Measurements from ENCODE around the gene ZCCHC7.
"Not testable (repeated sequence)": the region's sequence is repeated elsewhere in the genome, so short reads cannot be mapped to it uniquely, and the experiment has no call there.

ZCCHC7 gene

DNA sequence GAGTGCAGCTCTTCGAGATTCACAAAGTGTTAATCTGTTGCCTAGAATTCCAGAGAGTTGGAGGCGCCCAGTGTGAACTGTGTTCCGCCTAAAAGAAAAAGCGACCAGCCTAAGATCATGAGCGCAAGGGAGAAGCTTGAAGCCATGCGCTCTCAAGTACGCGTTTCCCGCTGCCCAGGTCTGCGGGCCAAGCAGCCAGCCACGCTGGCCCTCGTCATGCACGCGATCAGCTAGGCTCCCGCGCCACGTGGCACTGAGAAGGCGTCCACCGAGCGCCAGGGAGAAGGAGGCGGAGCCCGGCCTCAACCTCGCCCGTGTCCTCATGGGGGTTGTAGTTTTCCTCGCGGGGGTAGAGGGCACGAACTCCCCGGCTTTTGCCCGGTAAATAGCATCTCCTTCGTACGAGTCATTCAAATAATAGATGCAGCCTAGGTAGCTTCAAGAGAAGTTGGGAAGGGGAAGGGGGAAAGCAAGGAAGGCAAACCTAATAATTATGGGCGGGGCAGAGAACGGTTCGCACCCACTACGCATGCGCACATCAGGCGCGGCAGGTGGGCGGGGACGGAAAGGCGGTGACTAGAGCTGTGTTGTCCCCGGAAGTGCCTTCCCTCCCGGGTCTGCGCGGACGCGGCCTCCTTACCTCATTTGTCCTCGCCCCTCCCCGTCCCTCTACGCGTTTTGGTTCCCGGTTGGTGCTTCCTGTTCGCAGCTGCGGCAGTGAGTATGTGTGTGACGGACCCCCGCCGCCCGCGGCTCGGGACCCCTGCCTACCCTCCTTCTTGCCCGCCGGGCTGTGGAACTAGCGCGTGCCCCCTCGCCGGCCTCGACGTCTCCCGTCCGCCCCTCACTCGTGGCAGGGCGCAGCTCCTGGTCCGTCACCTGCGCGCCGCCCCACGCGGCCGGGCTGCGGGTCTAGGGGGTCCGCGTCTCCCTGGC lies at the start of gene ZCCHC7:
ZCCHC7 (plus strand) TSS at position 668 of the 936 bp plus-strand sequence.
- H3K4me1 ChIP-seq (ENCODE audit: insufficient read depth, low read length, poor library complexity, severe bottlenecking) = peaks cover 38% of the 10 kb centered on the region
- H3F3A ChIP-seq (ENCODE audit: low read depth) = 0 out of 2 replicates have a peak, but pooled peaks cover 3% of the 10 kb centered on the region
- H2AFZ ChIP-seq (ENCODE audit: low read length) = peak within 1 kb of the TSS; percentile 97
- H3K4me2 ChIP-seq (ENCODE audit: low read depth, low read length, poor library complexity, severe bottlenecking) = peak within 1 kb of the TSS; percentile 95
- H3K9me2 ChIP-seq (replicated peaks; ENCODE audit: low read depth, low read length) = no peaks in the 10 kb centered on the region
- no peaks in the 10 kb centered on the region for H3K27me3 ChIP-seq (ENCODE audit: insufficient read depth, low read length, poor library complexity, severe bottlenecking)
- peaks cover 24% of the 10 kb centered on the region for H4K20me1 ChIP-seq (ENCODE audit: insufficient read depth, low read length, poor library complexity, severe bottlenecking)
- peak within 1 kb of the TSS; percentile 78 for H3K4me3 ChIP-seq (ENCODE audit: low read length, poor library complexity, severe bottlenecking)
- peaks cover 51% of the 10 kb centered on the region for H3K79me2 ChIP-seq (ENCODE audit: insufficient read depth, low read length)
- no peaks in the 10 kb centered on the region for H3K9me3 ChIP-seq (ENCODE audit: insufficient read depth, low read depth, low read length)
- peak within 1 kb of the TSS; percentile 81 for H3K9ac ChIP-seq (ENCODE audit: low read depth, low read length, poor library complexity, severe bottlenecking)
- no peak for TF ChIP-seq EZH2phosphoT487 (IDR thresholded peaks at IDR 0.05; ENCODE audit: borderline replicate concordance)
- TF ChIP-seq, protein P1, sequence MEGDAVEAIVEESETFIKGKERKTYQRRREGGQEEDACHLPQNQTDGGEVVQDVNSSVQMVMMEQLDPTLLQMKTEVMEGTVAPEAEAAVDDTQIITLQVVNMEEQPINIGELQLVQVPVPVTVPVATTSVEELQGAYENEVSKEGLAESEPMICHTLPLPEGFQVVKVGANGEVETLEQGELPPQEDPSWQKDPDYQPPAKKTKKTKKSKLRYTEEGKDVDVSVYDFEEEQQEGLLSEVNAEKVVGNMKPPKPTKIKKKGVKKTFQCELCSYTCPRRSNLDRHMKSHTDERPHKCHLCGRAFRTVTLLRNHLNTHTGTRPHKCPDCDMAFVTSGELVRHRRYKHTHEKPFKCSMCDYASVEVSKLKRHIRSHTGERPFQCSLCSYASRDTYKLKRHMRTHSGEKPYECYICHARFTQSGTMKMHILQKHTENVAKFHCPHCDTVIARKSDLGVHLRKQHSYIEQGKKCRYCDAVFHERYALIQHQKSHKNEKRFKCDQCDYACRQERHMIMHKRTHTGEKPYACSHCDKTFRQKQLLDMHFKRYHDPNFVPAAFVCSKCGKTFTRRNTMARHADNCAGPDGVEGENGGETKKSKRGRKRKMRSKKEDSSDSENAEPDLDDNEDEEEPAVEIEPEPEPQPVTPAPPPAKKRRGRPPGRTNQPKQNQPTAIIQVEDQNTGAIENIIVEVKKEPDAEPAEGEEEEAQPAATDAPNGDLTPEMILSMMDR (conservative IDR thresholded peaks at IDR 0.05; ENCODE audit: low read length) = no peak
- H3K36me3 ChIP-seq (ENCODE audit: insufficient read depth, low read length) = no peaks in the 10 kb centered on the region

DNA sequence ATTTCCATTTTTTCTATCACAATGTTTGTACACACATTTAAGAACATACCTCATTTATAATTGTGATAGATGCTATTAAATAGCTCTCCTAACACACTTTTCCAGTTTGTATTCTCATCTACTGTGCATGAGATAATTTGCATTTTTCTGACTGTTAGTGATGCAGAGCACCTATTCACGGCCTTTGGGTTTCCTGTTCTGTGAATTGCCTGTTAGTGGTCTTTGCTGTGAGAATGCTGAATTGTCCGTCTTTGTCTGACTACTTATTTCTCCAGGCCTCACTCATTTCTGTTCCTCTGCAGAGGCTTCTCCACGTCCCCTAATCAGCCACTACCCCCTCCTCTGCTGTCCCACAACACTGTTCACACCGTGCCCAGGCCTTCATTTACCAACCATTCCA lies 45.6 kb upstream of the ZCCHC7 start:
- not testable (repeated sequence) for H3K36me3 ChIP-seq (ENCODE audit: insufficient read depth, low read length); H3K79me2 ChIP-seq (ENCODE audit: insufficient read depth, low read length); H3F3A ChIP-seq (ENCODE audit: low read depth); H3K9me2 ChIP-seq (replicated peaks; ENCODE audit: low read depth, low read length); H4K20me1 ChIP-seq (ENCODE audit: insufficient read depth, low read length, poor library complexity, severe bottlenecking); H3K27me3 ChIP-seq (ENCODE audit: insufficient read depth, low read length, poor library complexity, severe bottlenecking); H3K9me3 ChIP-seq (ENCODE audit: insufficient read depth, low read depth, low read length)
- Histone ChIP-seq H3K9ac (ENCODE audit: low read depth, low read length, poor library complexity, severe bottlenecking) (peak overlapping the region; percentile 60), H3K4me2 (ENCODE audit: low read depth, low read length, poor library complexity, severe bottlenecking) (peak overlapping the region; percentile 55), H3K4me1 (ENCODE audit: insufficient read depth, low read length, poor library complexity, severe bottlenecking) (peaks cover 49% of the 10 kb centered on the region), H3K4me3 (ENCODE audit: low read length, poor library complexity, severe bottlenecking) (peak overlapping the region; percentile 22), H2AFZ (ENCODE audit: low read length) (peak overlapping the region; percentile 37)

DNA sequence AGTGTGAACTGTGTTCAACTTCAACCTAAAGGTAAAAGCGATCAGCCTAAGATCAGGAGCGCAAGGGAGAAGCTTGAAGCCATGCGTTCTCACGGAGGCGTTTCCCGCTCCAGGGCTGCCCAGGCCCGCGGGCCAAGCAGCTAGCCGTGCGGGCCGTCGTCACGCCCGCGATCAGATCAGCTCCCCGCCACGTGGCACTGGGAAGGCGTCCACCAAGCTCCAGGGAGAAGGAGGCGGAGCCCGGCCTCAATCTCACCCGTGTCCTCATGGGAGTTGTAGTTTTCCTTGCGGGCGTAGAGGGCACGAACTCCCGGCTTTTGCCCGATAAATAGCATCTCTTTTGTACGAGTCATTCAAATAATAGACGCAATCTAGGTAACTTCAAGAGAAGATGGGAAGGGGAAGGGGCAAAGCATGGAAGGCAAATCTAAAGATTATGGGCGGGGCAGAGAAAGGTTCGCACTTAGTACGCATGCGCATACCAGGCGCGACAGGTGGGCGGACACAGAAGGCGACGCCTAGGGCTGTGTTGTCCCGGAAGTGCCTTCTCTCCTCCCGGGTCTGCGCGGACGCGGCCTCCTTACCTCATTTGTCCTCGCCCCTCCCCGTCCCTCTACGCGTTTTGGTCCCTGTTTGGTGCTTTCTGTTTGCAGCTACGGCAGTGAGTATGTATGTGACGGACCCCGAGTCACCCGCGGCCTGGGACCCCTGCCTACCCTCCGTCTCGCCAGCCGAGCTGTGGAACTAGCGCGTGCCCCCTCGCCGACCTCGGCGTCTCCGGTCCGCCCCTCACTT lies 40.8 kb upstream of the ZCCHC7 start:
- Histone ChIP-seq H3K9ac (ENCODE audit: low read depth, low read length, poor library complexity, severe bottlenecking) (peak overlapping the region; percentile 81), H3K4me3 (ENCODE audit: low read length, poor library complexity, severe bottlenecking) (peak overlapping the region; percentile 68), H4K20me1 (ENCODE audit: insufficient read depth, low read length, poor library complexity, severe bottlenecking) (peaks cover 28% of the 10 kb centered on the region), H3K4me2 (ENCODE audit: low read depth, low read length, poor library complexity, severe bottlenecking) (peak overlapping the region; percentile 73), H3K79me2 (ENCODE audit: insufficient read depth, low read length) (peaks cover 46% of the 10 kb centered on the region), H3K9me3 (ENCODE audit: insufficient read depth, low read depth, low read length) (no peaks in the 10 kb centered on the region), H3K27me3 (ENCODE audit: insufficient read depth, low read length, poor library complexity, severe bottlenecking) (no peaks in the 10 kb centered on the region), H2AFZ (ENCODE audit: low read length) (peak overlapping the region; percentile 74), H3K4me1 (ENCODE audit: insufficient read depth, low read length, poor library complexity, severe bottlenecking) (peaks cover 67% of the 10 kb centered on the region), H3F3A (ENCODE audit: low read depth) (no peaks in the 10 kb centered on the region), H3K36me3 (ENCODE audit: insufficient read depth, low read length) (no peaks in the 10 kb centered on the region), H3K9me2 (replicated peaks; ENCODE audit: low read depth, low read length) (no peaks in the 10 kb centered on the region)
- TF ChIP-seq, protein P1 (conservative IDR thresholded peaks at IDR 0.05; ENCODE audit: low read length) = no peak
- TF ChIP-seq EZH2phosphoT487 (IDR thresholded peaks at IDR 0.05; ENCODE audit: borderline replicate concordance) = no peak

DNA sequence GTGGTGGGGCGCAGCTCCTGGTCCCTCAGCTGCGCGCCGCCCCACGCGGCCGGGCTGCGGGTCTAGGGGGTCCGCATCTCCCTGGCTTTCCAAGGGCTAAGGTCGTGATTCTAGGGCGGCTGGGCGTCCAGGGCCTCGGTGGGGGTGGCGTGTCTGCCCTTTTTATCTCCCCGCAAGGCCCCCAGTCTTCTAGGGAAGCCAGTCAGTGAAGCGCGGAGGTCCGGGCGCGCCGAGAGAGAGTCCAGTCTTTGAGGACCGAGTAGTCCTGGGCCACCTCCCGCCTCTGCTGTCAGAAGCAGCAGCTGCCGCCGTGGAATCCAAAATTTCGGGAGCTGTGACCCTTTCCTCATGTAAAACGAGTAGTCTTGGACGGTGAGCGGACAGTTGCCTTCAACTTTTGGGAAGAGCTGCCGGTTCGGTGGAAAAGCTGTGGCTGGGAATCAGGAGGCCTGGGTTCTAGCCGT lies 40.2 kb upstream of the ZCCHC7 start:
- peak overlapping the region; percentile 81 for H3K9ac ChIP-seq (ENCODE audit: low read depth, low read length, poor library complexity, severe bottlenecking)
- not testable (repeated sequence) for H3F3A ChIP-seq (ENCODE audit: low read depth); H3K27me3 ChIP-seq (ENCODE audit: insufficient read depth, low read length, poor library complexity, severe bottlenecking); H3K36me3 ChIP-seq (ENCODE audit: insufficient read depth, low read length); H3K9me3 ChIP-seq (ENCODE audit: insufficient read depth, low read depth, low read length); H3K9me2 ChIP-seq (replicated peaks; ENCODE audit: low read depth, low read length)
- peak overlapping the region; percentile 74 for H2AFZ ChIP-seq (ENCODE audit: low read length)
- H3K4me2 ChIP-seq (ENCODE audit: low read depth, low read length, poor library complexity, severe bottlenecking) = peak overlapping the region; percentile 73
- peaks cover 53% of the 10 kb centered on the region for H3K79me2 ChIP-seq (ENCODE audit: insufficient read depth, low read length)
- peaks cover 66% of the 10 kb centered on the region for H3K4me1 ChIP-seq (ENCODE audit: insufficient read depth, low read length, poor library complexity, severe bottlenecking)
- peaks cover 28% of the 10 kb centered on the region for H4K20me1 ChIP-seq (ENCODE audit: insufficient read depth, low read length, poor library complexity, severe bottlenecking)
- H3K4me3 ChIP-seq (ENCODE audit: low read length, poor library complexity, severe bottlenecking) = peak overlapping the region; percentile 68

DNA sequence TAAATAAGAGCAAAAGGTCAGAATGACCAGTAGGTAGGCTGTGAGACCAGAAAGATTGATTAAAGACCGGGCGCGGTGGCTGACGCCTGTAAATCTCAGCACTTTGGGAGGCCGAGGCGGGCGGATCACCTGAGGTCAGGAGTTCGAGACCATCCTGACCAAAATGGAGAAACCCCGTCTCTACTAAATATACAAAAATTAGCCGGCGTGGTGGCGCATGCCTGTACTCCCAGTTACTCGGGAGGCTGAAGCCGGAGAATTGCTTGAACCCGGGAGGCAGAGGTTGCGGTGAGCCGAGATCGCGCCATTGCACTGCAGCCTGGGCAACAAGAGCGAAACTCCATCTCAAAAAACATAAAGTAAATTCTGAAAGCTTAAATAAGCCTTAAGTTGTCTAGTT lies 38.9 kb upstream of the ZCCHC7 start:
- H3K9me2 ChIP-seq (replicated peaks; ENCODE audit: low read depth, low read length); H3K9me3 ChIP-seq (ENCODE audit: insufficient read depth, low read depth, low read length); H3K27me3 ChIP-seq (ENCODE audit: insufficient read depth, low read length, poor library complexity, severe bottlenecking); H3K36me3 ChIP-seq (ENCODE audit: insufficient read depth, low read length); H3F3A ChIP-seq (ENCODE audit: low read depth); H2AFZ ChIP-seq (ENCODE audit: low read length): not testable (repeated sequence)
- peaks cover 65% of the 10 kb centered on the region for H3K79me2 ChIP-seq (ENCODE audit: insufficient read depth, low read length)
- peaks cover 30% of the 10 kb centered on the region for H4K20me1 ChIP-seq (ENCODE audit: insufficient read depth, low read length, poor library complexity, severe bottlenecking)
- H3K4me2 ChIP-seq (ENCODE audit: low read depth, low read length, poor library complexity, severe bottlenecking) = peak overlapping the region; percentile 73
- peak overlapping the region; percentile 81 for H3K9ac ChIP-seq (ENCODE audit: low read depth, low read length, poor library complexity, severe bottlenecking)
- peak overlapping the region; percentile 68 for H3K4me3 ChIP-seq (ENCODE audit: low read length, poor library complexity, severe bottlenecking)
- H3K4me1 ChIP-seq (ENCODE audit: insufficient read depth, low read length, poor library complexity, severe bottlenecking) = peaks cover 59% of the 10 kb centered on the region

All from Loucy (cell line).